IPS-15b (cell line): Measurements from ENCODE around the gene RIOK3.
"Not testable (repeated sequence)": the region's sequence is repeated elsewhere in the genome, so short reads cannot be mapped to it uniquely, and the experiment has no call there.

Experiments used
- H3K27me3 ChIP-seq: one replicate; pipeline ENCODE4 v1.6.1; 2013; ENCODE audit warnings: low read length; ENCODE audit not compliant: control insufficient read depth, insufficient read depth
- H3K36me3 ChIP-seq: one replicate; pipeline ENCODE4 v1.6.1; 2013; ENCODE audit warnings: low read length; ENCODE audit not compliant: control insufficient read depth, insufficient read depth
- H3K4me1 ChIP-seq: one replicate; pipeline ENCODE4 v1.6.1; 2013; ENCODE audit warnings: mild to moderate bottlenecking, low read length; ENCODE audit not compliant: control insufficient read depth, insufficient read depth
- H3K4me3 ChIP-seq: one replicate; pipeline ENCODE4 v1.5.1; 2013; ENCODE audit warnings: low read depth, low read length
- H3K9ac ChIP-seq: one replicate; pipeline ENCODE4 v1.6.1; 2013; ENCODE audit warnings: low read depth, mild to moderate bottlenecking, low read length
- H3K9me3 ChIP-seq: one replicate; pipeline ENCODE4 v1.6.1; 2013; ENCODE audit warnings: mild to moderate bottlenecking, low read length; ENCODE audit not compliant: control insufficient read depth, insufficient read depth

The RIOK3 gene

GRCh38 chr18:23484561-23485182 lies 31.6 kb downstream of the RIOK3 start:
- H3K9ac ChIP-seq = no peak overlapping the region
- H3K27me3 ChIP-seq = no peaks in the 10 kb centered on the region
- no peaks in the 10 kb centered on the region for H3K4me1 ChIP-seq
- H3K4me3 ChIP-seq = no peak overlapping the region
- H3K36me3 ChIP-seq = peaks cover 7% of the 10 kb centered on the region
- H3K9me3 ChIP-seq = no peaks in the 10 kb centered on the region

GRCh38 chr18:23485386-23485785 lies 32.3 kb downstream of the RIOK3 start:
- H3K27me3 ChIP-seq = no peaks in the 10 kb centered on the region
- H3K4me3 ChIP-seq = no peak overlapping the region
- no peaks in the 10 kb centered on the region for H3K9me3 ChIP-seq
- no peak overlapping the region for H3K9ac ChIP-seq
- H3K4me1 ChIP-seq = no peaks in the 10 kb centered on the region
- peaks cover 6% of the 10 kb centered on the region for H3K36me3 ChIP-seq

DNA sequence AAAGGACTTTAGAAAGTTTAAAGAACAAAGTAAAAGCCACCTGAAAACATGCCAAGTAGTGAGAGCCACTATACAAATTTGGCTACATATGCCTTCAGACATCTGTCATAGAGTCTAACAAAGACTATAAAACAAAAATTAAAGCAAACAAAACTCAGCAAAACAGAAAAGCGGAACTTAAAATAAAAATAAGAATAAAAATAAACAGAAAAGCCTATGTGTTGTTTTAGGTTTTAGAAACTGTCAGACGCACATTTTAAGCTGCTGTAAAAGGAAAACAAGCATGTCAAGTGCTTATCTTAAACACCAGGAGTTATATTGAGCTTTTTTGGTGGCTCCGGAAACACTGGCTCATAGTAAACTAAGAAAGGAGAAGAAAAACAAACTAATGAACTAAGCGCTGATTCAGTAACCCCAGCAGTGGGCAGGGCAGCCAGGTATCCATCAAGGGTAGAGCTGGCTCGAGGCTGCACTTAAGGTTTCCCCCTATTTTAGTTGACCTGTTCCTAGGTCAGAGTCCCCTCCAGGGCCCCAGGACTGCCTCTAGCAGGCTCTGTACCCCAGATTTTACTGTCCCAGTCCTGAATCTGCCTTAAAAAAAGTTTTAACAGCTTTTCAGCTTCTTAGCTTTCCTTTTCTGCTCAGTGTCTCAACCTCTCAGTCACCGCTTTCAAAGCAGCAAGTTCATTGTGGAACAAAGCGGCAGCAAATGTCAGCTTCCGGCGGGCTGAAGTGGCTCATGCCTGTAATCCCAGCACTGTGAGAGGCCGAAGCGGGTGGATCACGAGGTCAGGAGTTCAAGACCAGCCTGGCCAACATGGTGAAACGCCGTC lies 34.9 kb downstream of the RIOK3 start:
- H3K27me3 ChIP-seq = no peaks in the 10 kb centered on the region
- H3K4me3 ChIP-seq = no peak overlapping the region
- no peaks in the 10 kb centered on the region for H3K4me1 ChIP-seq
- no peak overlapping the region for H3K9ac ChIP-seq
- no peaks in the 10 kb centered on the region for H3K36me3 ChIP-seq
- H3K9me3 ChIP-seq = no peaks in the 10 kb centered on the region

- not testable (repeated sequence) for H3K27me3 ChIP-seq, H3K9ac ChIP-seq, H3K4me1 ChIP-seq, H3K4me3 ChIP-seq, H3K9me3 ChIP-seq, H3K36me3 ChIP-seq
Observed at GRCh38 chr18:23489586-23489985, 36.5 kb downstream of the RIOK3 start.

DNA sequence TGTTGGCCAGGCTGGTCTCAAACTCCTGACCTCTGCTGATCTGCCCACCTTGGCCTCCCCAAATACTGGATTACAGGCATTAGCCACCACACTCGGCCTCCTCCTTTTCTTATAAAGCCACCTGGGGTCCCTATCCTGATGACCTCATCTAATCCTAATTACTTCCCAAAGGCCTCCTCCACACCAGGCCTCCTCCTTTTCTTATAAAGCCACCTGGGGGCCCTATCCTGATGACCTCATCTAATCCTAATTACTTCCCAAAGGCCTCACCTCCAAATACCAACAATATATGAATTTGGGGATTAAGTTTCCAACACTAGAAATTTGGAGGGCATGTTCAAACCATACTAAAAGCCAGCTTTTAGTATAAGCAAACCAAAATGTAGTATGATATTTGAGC lies 40.6 kb downstream of the RIOK3 start:
- Histone ChIP-seq H3K4me3 (no peak overlapping the region), H3K9me3 (no peaks in the 10 kb centered on the region), H3K36me3 (no peaks in the 10 kb centered on the region), H3K27me3 (no peaks in the 10 kb centered on the region), H3K9ac (no peak overlapping the region), H3K4me1 (no peaks in the 10 kb centered on the region)

DNA sequence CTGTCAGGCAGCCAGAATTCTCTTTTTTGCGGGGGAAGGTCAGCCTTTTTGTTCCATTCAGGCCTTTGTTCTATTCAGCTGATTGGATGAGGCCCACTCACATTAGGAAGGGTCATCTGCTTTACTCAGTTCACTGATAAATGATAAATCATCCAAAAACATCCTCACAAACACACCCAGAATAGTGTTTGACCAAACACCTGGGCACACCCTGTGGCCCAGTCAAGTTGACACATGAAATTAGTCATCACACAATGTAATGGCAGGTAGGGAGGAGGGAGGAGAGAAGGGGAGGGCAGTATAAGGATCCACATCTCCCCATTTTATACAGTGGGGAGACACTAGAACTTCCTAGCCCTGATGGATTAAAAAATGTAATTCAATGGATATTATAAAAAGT lies 41.9 kb downstream of the RIOK3 start:
- Histone ChIP-seq H3K4me3 (no peak overlapping the region), H3K9ac (no peak overlapping the region), H3K27me3 (no peaks in the 10 kb centered on the region), H3K4me1 (no peaks in the 10 kb centered on the region), H3K36me3 (no peaks in the 10 kb centered on the region), H3K9me3 (no peaks in the 10 kb centered on the region)

- no peaks in the 10 kb centered on the region for H3K4me1 ChIP-seq
- H3K36me3 ChIP-seq = no peaks in the 10 kb centered on the region
- H3K27me3 ChIP-seq = no peaks in the 10 kb centered on the region
- H3K4me3 ChIP-seq = no peak overlapping the region
- no peak overlapping the region for H3K9ac ChIP-seq
- H3K9me3 ChIP-seq = no peaks in the 10 kb centered on the region
Observed at GRCh38 chr18:23495723-23496440, 42.8 kb downstream of the RIOK3 start.

DNA sequence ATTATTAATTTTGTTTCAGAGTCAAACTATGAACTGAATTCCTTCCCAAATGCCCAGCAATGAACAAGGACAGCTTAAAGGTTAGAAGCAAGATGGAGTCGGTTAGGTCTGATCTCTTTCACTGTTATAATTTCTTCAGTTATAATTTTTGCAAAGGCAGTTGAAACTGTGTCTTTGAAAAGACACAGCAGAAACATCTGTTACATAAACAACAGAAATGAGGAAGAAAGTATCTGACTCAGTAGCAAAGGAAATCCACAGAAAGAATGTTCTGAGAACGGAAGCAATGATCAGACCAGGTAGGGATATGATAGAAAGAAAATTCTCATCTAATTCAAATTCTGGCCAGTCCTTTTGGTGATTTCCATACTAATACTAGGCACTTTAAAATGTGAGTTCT lies 45.0 kb downstream of the RIOK3 start:
- Histone ChIP-seq H3K4me3 (no peak overlapping the region), H3K9ac (no peak overlapping the region), H3K27me3 (peaks cover 8% of the 10 kb centered on the region), H3K9me3 (no peaks in the 10 kb centered on the region), H3K4me1 (peaks cover 2% of the 10 kb centered on the region), H3K36me3 (no peaks in the 10 kb centered on the region)

- no peaks in the 10 kb centered on the region for H3K36me3 ChIP-seq
- peaks cover 2% of the 10 kb centered on the region for H3K4me1 ChIP-seq
- no peaks in the 10 kb centered on the region for H3K9me3 ChIP-seq
- no peak overlapping the region for H3K4me3 ChIP-seq
- no peak overlapping the region for H3K9ac ChIP-seq
- H3K27me3 ChIP-seq = peaks cover 10% of the 10 kb centered on the region
Observed at GRCh38 chr18:23498877-23499276, 45.8 kb downstream of the RIOK3 start.

DNA sequence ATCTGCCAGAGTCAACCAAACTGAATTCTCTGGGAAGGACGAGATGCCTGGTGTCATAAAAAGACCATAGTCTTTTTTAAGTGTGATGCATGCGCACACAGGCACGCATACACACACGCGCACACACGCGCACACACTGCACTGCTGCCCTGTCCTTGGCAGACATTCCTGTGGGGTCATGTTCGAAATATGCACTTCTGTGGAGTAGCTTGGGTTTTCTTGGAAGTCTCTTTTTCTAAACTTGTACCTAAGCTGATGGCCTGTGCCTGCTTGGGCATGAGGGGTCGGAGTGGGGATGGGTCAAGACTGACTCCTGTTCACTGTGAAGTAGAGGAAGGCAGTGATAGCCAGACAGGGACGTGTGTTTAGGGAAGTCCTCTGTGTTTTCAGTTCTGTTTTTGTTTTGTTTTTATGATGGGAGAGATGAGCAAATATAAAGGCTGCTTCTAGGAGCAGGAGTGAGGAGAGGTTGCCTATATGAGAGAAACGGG lies 46.2 kb downstream of the RIOK3 start:
- H3K9ac ChIP-seq = no peak overlapping the region
- no peak overlapping the region for H3K4me3 ChIP-seq
- peaks cover 2% of the 10 kb centered on the region for H3K4me1 ChIP-seq
- H3K36me3 ChIP-seq = no peaks in the 10 kb centered on the region
- H3K9me3 ChIP-seq = no peaks in the 10 kb centered on the region
- peaks cover 14% of the 10 kb centered on the region for H3K27me3 ChIP-seq

GRCh38 chr18:23501626-23502025 lies 48.5 kb downstream of the RIOK3 start:
- Histone ChIP-seq H3K36me3 (no peaks in the 10 kb centered on the region), H3K9ac (no peak overlapping the region), H3K27me3 (peaks cover 19% of the 10 kb centered on the region), H3K4me1 (peaks cover 2% of the 10 kb centered on the region), H3K4me3 (no peak overlapping the region), H3K9me3 (no peaks in the 10 kb centered on the region)
